A673 (cell line): ENCODE data around the gene CALML4. TPM values are rescaled to one million over a fixed set of nuclear protein-coding genes. Genes with fewer than 3 reads are reported as not detected.

ENCODE experiments used
- BruUV-seq: library from RNA; stranded (reverse); fragments of 400-500 nt; replicated peaks from 2 replicates; lab custom pipeline; 2021; lab: Mats Ljungman, UMichigan
- CTCF ChIA-PET: fragments of 300-600 bp; sonication (Branson Sonifier 250); formaldehyde crosslinking; loops from one replicate; lab custom pipeline; 2022; ENCODE audit warnings: antibody characterized with exemption; lab: Charles Lee
- POLR2A ChIA-PET: fragments of 300-600 bp; sonication (Branson Sonifier 250); formaldehyde crosslinking; loops from one replicate; lab custom pipeline; 2022; ENCODE audit warnings: antibody characterized with exemption; ENCODE audit not compliant: low non-redundant PET; lab: Charles Lee
- DNase-seq: peaks from one replicate; pipeline ENCODE4 v3.0.0-alpha.2; 2015; ENCODE audit warnings: low spot score
- H3K27ac ChIP-seq: fragments of 200-600 bp; sonication (generic); 2 replicates; pipeline ENCODE4 v1.5.1; 2016; ENCODE audit warnings: mixed run types, low read depth, mild to moderate bottlenecking, mixed read lengths, antibody characterized with exemption, low read length; ENCODE audit not compliant: poor library complexity, severe bottlenecking
- H3K27me3 ChIP-seq: fragments of 200-600 bp; sonication (generic); replicated peaks from 2 replicates; pipeline ENCODE4 v1.6.1; 2017; ENCODE audit warnings: mixed run types, low read depth, mild to moderate bottlenecking, mixed read lengths, antibody characterized with exemption, low read length; ENCODE audit not compliant: insufficient read depth, poor library complexity
- H3K36me3 ChIP-seq: fragments of 200-600 bp; sonication (generic); 2 replicates; pipeline ENCODE4 v1.6.1; 2016; ENCODE audit warnings: mixed run types, mild to moderate bottlenecking, mixed read lengths, antibody characterized with exemption, low read length; ENCODE audit not compliant: insufficient read depth, poor library complexity, severe bottlenecking
- H3K4me1 ChIP-seq: fragments of 200-600 bp; sonication (generic); 2 replicates; pipeline ENCODE4 v1.6.1; 2017; ENCODE audit warnings: mixed run types, mild to moderate bottlenecking, mixed read lengths, antibody characterized with exemption, low read length; ENCODE audit not compliant: insufficient read depth, poor library complexity, severe bottlenecking
- H3K4me3 ChIP-seq: fragments of 200-600 bp; sonication (generic); 2 replicates; pipeline ENCODE4 v1.5.1; 2016; ENCODE audit warnings: low read depth, mixed run types, mild to moderate bottlenecking, mixed read lengths, low read length; ENCODE audit not compliant: poor library complexity, severe bottlenecking
- H3K9me3 ChIP-seq: fragments of 200-600 bp; sonication (generic); 2 replicates; pipeline ENCODE4 v1.6.1; 2016; ENCODE audit warnings: mixed run types, low read depth, mild to moderate bottlenecking, mixed read lengths, antibody characterized with exemption, low read length; ENCODE audit not compliant: poor library complexity, severe bottlenecking
- EZH2 ChIP-seq: fragments of 200-600 bp; sonication (generic); IDR thresholded peaks from 2 replicates; pipeline ENCODE4 v1.6.1; 2017; ENCODE audit warnings: borderline replicate concordance, low read depth, mild to moderate bottlenecking, mixed read lengths, antibody characterized with exemption, low read length; ENCODE audit not compliant: poor library complexity, severe bottlenecking
- intact Hi-C: fragments of 100-400 bp; cut with micrococcal nuclease; formaldehyde crosslinking; loops from one replicate; pipeline ENCODE4 v1.10.0; 2022; ENCODE audit not compliant: unreplicated experiment
- total RNA-seq: library from RNA; stranded (reverse); gene quantifications from 2 replicates; pipeline ENCODE4 v1.2.3, GENCODE V29; 2021
- TF ChIP-seq, protein P1 (sequence below): fragments of 300-800, 200-600 bp; sonication (generic); conservative IDR thresholded peaks from 2 replicates; pipeline ENCODE4 v1.5.1; 2017; ENCODE audit warnings: low read depth, mild to moderate bottlenecking, antibody characterized with exemption, low read length, moderate library complexity, mixed read lengths

CALML4 gene
- total RNA-seq, 1 experiment from 2014 or later, result 9.1 TPM

DNA sequence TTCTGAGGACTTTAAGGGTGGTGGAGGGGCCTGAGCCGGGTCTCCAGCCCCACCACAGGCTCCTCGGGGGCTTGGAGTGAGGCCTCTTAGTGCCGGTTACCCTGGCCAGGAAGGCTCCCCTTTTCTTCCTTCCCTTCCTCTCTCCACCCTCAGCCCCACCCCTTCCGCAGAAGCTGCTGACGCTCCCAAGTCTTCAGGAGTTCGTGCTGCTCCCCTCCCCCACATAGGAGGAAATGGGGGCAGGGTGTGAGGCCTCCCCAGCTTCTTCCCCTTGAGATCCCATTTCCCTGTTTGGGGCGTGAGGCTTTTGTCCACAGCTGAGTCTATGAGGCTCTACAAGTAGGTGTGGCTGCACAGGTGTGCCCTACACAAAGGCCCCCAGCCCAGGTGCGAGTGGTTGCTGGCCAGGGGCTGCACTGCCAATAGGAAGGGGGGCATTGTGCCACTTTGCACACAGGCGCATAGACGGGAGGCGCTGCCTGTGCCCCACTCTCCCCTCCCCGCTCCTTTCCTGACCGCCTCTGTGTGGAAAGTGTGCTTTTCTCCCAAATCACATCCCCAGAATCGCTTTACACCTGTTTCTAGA is 915 bp upstream of the CALML4 start:
- no peak overlapping the region for H3K27ac ChIP-seq
- H3K4me1 ChIP-seq, result peaks cover 22% of the 10 kb centered on the region
- no peak for DNase-seq
- TF ChIP-seq EZH2, result no peak
- TF ChIP-seq, protein P1, sequence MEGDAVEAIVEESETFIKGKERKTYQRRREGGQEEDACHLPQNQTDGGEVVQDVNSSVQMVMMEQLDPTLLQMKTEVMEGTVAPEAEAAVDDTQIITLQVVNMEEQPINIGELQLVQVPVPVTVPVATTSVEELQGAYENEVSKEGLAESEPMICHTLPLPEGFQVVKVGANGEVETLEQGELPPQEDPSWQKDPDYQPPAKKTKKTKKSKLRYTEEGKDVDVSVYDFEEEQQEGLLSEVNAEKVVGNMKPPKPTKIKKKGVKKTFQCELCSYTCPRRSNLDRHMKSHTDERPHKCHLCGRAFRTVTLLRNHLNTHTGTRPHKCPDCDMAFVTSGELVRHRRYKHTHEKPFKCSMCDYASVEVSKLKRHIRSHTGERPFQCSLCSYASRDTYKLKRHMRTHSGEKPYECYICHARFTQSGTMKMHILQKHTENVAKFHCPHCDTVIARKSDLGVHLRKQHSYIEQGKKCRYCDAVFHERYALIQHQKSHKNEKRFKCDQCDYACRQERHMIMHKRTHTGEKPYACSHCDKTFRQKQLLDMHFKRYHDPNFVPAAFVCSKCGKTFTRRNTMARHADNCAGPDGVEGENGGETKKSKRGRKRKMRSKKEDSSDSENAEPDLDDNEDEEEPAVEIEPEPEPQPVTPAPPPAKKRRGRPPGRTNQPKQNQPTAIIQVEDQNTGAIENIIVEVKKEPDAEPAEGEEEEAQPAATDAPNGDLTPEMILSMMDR, result no peak
- BruUV-seq, result no TSS peak
- no peaks in the 10 kb centered on the region for H3K9me3 ChIP-seq
- POLR2A ChIA-PET, result no interaction called here
- H3K4me3 ChIP-seq, result no peak overlapping the region
- intact Hi-C loops, result no loop called here
- CTCF ChIA-PET, result no interaction called here
- no peaks in the 10 kb centered on the region for H3K27me3 ChIP-seq
- H3K36me3 ChIP-seq, result no peaks in the 10 kb centered on the region

DNA sequence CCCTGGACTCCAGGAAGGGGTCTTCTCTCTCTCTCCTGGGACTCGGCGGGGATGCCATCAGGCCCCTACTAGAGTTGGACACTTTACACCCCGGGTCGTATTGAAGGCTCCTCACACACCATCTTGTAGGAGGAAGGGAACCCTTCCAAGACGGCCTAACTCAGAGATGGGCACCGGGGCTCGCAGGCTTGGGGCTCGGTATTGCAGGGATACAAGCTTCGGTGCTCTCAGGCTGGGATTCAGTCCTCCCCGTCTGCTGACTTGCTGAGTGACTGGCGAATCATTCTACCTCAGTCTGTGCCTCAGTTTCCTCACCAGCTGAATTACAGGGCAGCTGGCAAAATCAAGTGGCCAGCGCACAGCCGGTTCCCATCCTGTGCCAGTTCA is 419 bp upstream of the CALML4 start:
- Histone ChIP-seq H3K36me3 (no peaks in the 10 kb centered on the region), H3K9me3 (no peaks in the 10 kb centered on the region), H3K4me3 (no peak overlapping the region), H3K4me1 (peaks cover 22% of the 10 kb centered on the region), H3K27me3 (no peaks in the 10 kb centered on the region), H3K27ac (no peak overlapping the region)
- no TSS peak for BruUV-seq
- ChIA-PET POLR2A (no interaction called here), CTCF (no interaction called here)
- no peak for TF ChIP-seq EZH2
- TF ChIP-seq, protein P1, result no peak
- intact Hi-C loops, result no loop called here
- no peak for DNase-seq

DNA sequence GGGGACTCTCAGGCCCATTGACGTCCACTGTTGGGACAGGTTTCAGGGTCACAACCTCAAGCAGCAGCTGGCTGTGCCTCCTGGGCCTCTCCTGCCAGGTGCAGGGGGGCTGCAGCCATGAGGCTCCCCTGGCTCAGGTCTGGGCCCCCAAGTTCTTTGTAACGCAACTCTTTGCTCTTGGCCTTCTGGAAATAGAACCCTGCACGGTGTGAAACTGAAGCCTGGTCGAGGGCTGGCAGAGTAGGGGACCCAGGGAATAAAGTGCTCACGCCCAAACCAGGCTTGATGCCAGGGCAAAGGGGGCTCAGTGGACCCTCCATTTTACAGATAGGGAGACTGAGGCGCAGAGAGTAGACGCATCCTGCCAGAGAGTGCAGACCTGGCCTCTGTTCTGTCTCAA is 771 bp downstream of the CALML4 start:
- DNase-seq, result no peak
- BruUV-seq, result no TSS peak
- H3K27ac ChIP-seq, result no peak overlapping the region
- intact Hi-C loops, result no loop called here
- ChIA-PET CTCF (no interaction called here), POLR2A (no interaction called here)
- TF ChIP-seq, protein P1, result no peak
- TF ChIP-seq EZH2, result no peak
- H3K36me3 ChIP-seq, result no peaks in the 10 kb centered on the region
- no peak overlapping the region for H3K4me3 ChIP-seq
- H3K27me3 ChIP-seq, result no peaks in the 10 kb centered on the region
- H3K4me1 ChIP-seq, result peaks cover 22% of the 10 kb centered on the region
- H3K9me3 ChIP-seq, result no peaks in the 10 kb centered on the region
